HepG2 (cell line): ENCODE results near the gene NPAS2. TPM values are rescaled to one million over a fixed set of nuclear protein-coding genes. Genes with fewer than 3 reads are reported as not detected.

ENCODE experiments used
- ATAC-seq: fragments of 200-7000 bp; cut with Tn5 transposase; 3 replicates; pipeline ENCODE4 v1.9.1; 2020; ENCODE audit warnings: mild to moderate bottlenecking, moderate library complexity
- BruUV-seq: library from RNA; stranded (reverse); fragments of 400-500 nt; replicated peaks from 2 replicates; lab custom pipeline; 2021; lab: Mats Ljungman, UMichigan
- CTCF ChIA-PET: fragments of 300-600 bp; formaldehyde crosslinking; extraction: SDS; loops from one replicate; lab custom pipeline; 2021; ENCODE audit warnings: low total read pairs, inconsistent platforms, low intra/inter-chr PET ratio; lab: Yijun Ruan, JAX
- POLR2A ChIA-PET: fragments of 350-600 bp; sonication (Branson Sonifier 250); formaldehyde crosslinking; loops from one replicate; lab custom pipeline; 2020; ENCODE audit warnings: antibody characterized with exemption, inconsistent platforms; lab: Yijun Ruan, JAX
- DNase-seq: peaks from one replicate; pipeline ENCODE4 v3.0.0-alpha.2; 2015; ENCODE audit warnings: low spot score
- FAIRE-seq: peaks from 3 replicates; lab custom pipeline; 2011; peaks lifted over from hg19 to GRCh38; lab: Jason Lieb, UNC
- H2AFZ ChIP-seq: one replicate; pipeline ENCODE4 v1.6.1; 2011; ENCODE audit warnings: low read length, inconsistent platforms
- H3K27ac ChIP-seq: fragments of 300-600 bp; 3 replicates; pipeline ENCODE4 v1.8.0; 2011; ENCODE audit warnings: mixed run types, mild to moderate bottlenecking, mixed read lengths, low read length, inconsistent platforms; ENCODE audit not compliant: insufficient read depth; ENCODE audit errors: extremely low read length
- H3K27me3 ChIP-seq, 2 experiments: fragments of 200-600 bp in 1 of 2; 2 replicates in 1 of 2; 3 replicates in 1 of 2; pipeline versions ENCODE4 v1.6.0 to v1.8.0; 2011; ENCODE audit warnings: low read length in 2 of 2, mild to moderate bottlenecking in 2 of 2, moderate library complexity in 2 of 2, inconsistent platforms in 1 of 2; ENCODE audit not compliant: insufficient read depth in 2 of 2, control insufficient read depth in 1 of 2
- H3K36me3 ChIP-seq, 2 experiments: fragments of 200-600 bp in 1 of 2; replicated peaks in 1 of 2; 2 replicates in 1 of 2; 3 replicates in 1 of 2; pipeline versions ENCODE4 v1.5.1 to v1.8.0; 2011; ENCODE audit warnings: low read length in 2 of 2, inconsistent platforms in 1 of 2; ENCODE audit not compliant: insufficient read depth in 2 of 2, control insufficient read depth in 1 of 2
- H3K4me1 ChIP-seq: 2 replicates; pipeline ENCODE4 v1.5.1; 2012; ENCODE audit warnings: low read length, inconsistent platforms; ENCODE audit not compliant: insufficient read depth
- H3K4me2 ChIP-seq: 2 replicates; pipeline ENCODE4 v1.6.0; 2011; ENCODE audit warnings: low read depth, low read length, inconsistent platforms
- H3K4me3 ChIP-seq, 3 experiments: fragments of 200-600 bp in 1 of 3; sonication (generic), shearing (Covaris generic) in 1 of 3; replicated peaks in 1 of 3; 2 replicates each; pipeline ENCODE4 v1.5.1; 2011 to 2016; ENCODE audit warnings: low read length in 3 of 3, inconsistent platforms in 2 of 3, low read depth in 2 of 3, mild to moderate bottlenecking in 2 of 3, control low read depth in 1 of 3, mixed read lengths in 1 of 3; ENCODE audit not compliant: insufficient read depth in 1 of 3
- H3K79me2 ChIP-seq: one replicate; pipeline ENCODE4 v1.6.1; 2011; ENCODE audit warnings: low read length, inconsistent platforms; ENCODE audit not compliant: insufficient read depth
- H3K9ac ChIP-seq: 2 replicates; pipeline ENCODE4 v1.6.0; 2011; ENCODE audit warnings: mild to moderate bottlenecking, low read depth, low read length, inconsistent platforms; ENCODE audit not compliant: insufficient read depth
- H3K9me3 ChIP-seq: 2 replicates; pipeline ENCODE4 v1.5.1; 2012; ENCODE audit warnings: mild to moderate bottlenecking, low read length
- H4K20me1 ChIP-seq: 2 replicates; pipeline ENCODE4 v1.6.0; 2011; ENCODE audit warnings: inconsistent platforms, mild to moderate bottlenecking, low read length, moderate library complexity; ENCODE audit not compliant: insufficient read depth
- AGO2 ChIP-seq: fragments of 200-400 bp; formaldehyde crosslinking; optimal IDR thresholded peaks from 2 replicates; pipeline ENCODE3; 2017; ENCODE audit warnings: mild to moderate bottlenecking, low read depth, low read length, moderate library complexity
- EZH2 ChIP-seq: conservative IDR thresholded peaks from 2 replicates; pipeline ENCODE4 v1.6.1; 2012; ENCODE audit warnings: mild to moderate bottlenecking, low read depth, low read length, moderate library complexity
- ONECUT2 ChIP-seq: sonication (generic); formaldehyde crosslinking; IDR thresholded peaks from 2 replicates; pipeline ENCODE4 v1.4.0; 2020; ENCODE audit warnings: missing genetic modification reagents
- RBM22 ChIP-seq: fragments of 200-400 bp; formaldehyde crosslinking; optimal IDR thresholded peaks from 2 replicates; pipeline ENCODE3; 2017; ENCODE audit warnings: mild to moderate bottlenecking, low read length, moderate library complexity
- SAFB2 ChIP-seq: sonication (generic); formaldehyde crosslinking; IDR thresholded peaks from 2 replicates; pipeline ENCODE4 v1.5.1; 2020; ENCODE audit warnings: missing genetic modification reagents, low read depth, mild to moderate bottlenecking, borderline replicate concordance
- TIGD3 ChIP-seq: sonication (generic); formaldehyde crosslinking; IDR thresholded peaks from 2 replicates; pipeline ENCODE4 v1.5.1; 2020; ENCODE audit warnings: mild to moderate bottlenecking, missing genetic modification reagents, borderline replicate concordance
- ZBTB7B ChIP-seq: sonication (generic); formaldehyde crosslinking; IDR thresholded peaks from 2 replicates; pipeline ENCODE4 v1.4.0; 2020; ENCODE audit warnings: missing genetic modification reagents
- ZNF17 ChIP-seq: sonication (generic); formaldehyde crosslinking; IDR thresholded peaks from 2 replicates; pipeline ENCODE4 v1.5.0; 2020; ENCODE audit warnings: mild to moderate bottlenecking, missing genetic modification reagents
- ZNF264 ChIP-seq: sonication (generic); formaldehyde crosslinking; IDR thresholded peaks from 2 replicates; pipeline ENCODE4 v1.4.0; 2020; ENCODE audit warnings: missing genetic modification reagents
- ZNF569 ChIP-seq: sonication (generic); formaldehyde crosslinking; IDR thresholded peaks from 2 replicates; pipeline ENCODE4 v1.5.0; 2020; ENCODE audit warnings: mild to moderate bottlenecking, missing genetic modification reagents, moderate library complexity, borderline replicate concordance
- ZNF672 ChIP-seq: sonication (generic); formaldehyde crosslinking; IDR thresholded peaks from 2 replicates; pipeline ENCODE4 v1.8.1; 2022; ENCODE audit warnings: missing genetic modification reagents
- ZSCAN20 ChIP-seq: sonication (generic); formaldehyde crosslinking; IDR thresholded peaks from 2 replicates; pipeline ENCODE4 v1.4.0; 2020; ENCODE audit warnings: missing genetic modification reagents, mild to moderate bottlenecking, borderline replicate concordance
- WGBS: methylation state at CpG from one replicate; pipeline ENCODE4 v1.1.6; 2017; ENCODE audit warnings: low lambda C conversion rate; 5-methylcytosine and 5-hydroxymethylcytosine counted together
- in situ Hi-C: cut with HindIII; loops from 2 replicates; pipeline ENCODE4 v1.10.0; 2017; ENCODE audit warnings: low pct_unique_long_range_greater_than_20kb; ENCODE audit not compliant: extremely low pct_ligation_motif_present
- intact Hi-C: fragments of 100-400 bp; cut with micrococcal nuclease; formaldehyde crosslinking; loops from one replicate; pipeline ENCODE4 v1.10.0; 2022; ENCODE audit not compliant: unreplicated experiment
- polyA plus RNA-seq, 8 experiments: library from polyadenylated mRNA; depleted of rRNA in 3 of 8; stranded (reverse) in 7 of 8; unstranded in 1 of 8; fragments of >200 nt; fragmentation: Illumina TruSeq in 4 of 8; extraction: Trizol in 4 of 8; gene quantifications; 2 replicates each; pipeline versions ENCODE4 v1.2.1 to v1.2.3, GENCODE V29; 2011 to 2016; ENCODE audit warnings: low read depth in 4 of 8, missing spikeins in 1 of 8, mixed read lengths in 1 of 8; ENCODE audit not compliant: insufficient read depth in 1 of 8
- total RNA-seq, 5 experiments: library from RNA; depleted of rRNA; stranded (reverse); fragments of >200 nt; fragmentation: Illumina TruSeq; extraction: Trizol; gene quantifications; 2 replicates each; pipeline ENCODE4 v1.2.3, GENCODE V29; 2016; ENCODE audit warnings: low read depth in 1 of 5
- TF ChIP-seq, protein P1 (sequence below): IDR thresholded peaks from 2 replicates; pipeline ENCODE4 v1.6.1; 2016; ENCODE audit warnings: missing compliant biosample characterization, missing genetic modification reagents, borderline replicate concordance

Gene NPAS2
- total and polyA plus RNA-seq, 2 of the 13 experiments (the other 11 are each of a cell fraction or from before 2014, with no cell fraction given) = 14.8 to 37.5 TPM

- Histone ChIP-seq H3K4me2 (no peak overlapping the region), H3K9ac (no peak overlapping the region), H3K4me3 (no peak overlapping the region), H3K4me1 (no peaks in the 10 kb centered on the region), H4K20me1 (no peaks in the 10 kb centered on the region), H3K27me3 (no peaks in the 10 kb centered on the region), H2AFZ (no peak overlapping the region), H3K27ac (no peak overlapping the region), H3K9me3 (no peaks in the 10 kb centered on the region), H3K36me3 (peaks cover 27 to 82% of the 10 kb centered on the region in 2 experiments), H3K79me2 (no peaks in the 10 kb centered on the region)
- no peak for ATAC-seq
- no peak for DNase-seq
- POLR2A ChIA-PET = no interaction called here
- FAIRE-seq = no peak
- intact Hi-C loops = no loop called here
- in situ Hi-C loops = no loop called here
- WGBS = 97% methylated on average over 10 of the region's 10 CpGs
- CTCF ChIA-PET = no interaction called here
- BruUV-seq = no TSS peak
- TF ChIP-seq ZNF17 (CRISPR knock-in tag) (no peak), RBM22 (peak; percentile 12), ZNF569 (CRISPR knock-in tag) (no peak), ZNF672 (CRISPR knock-in tag) (no peak), ZBTB7B (CRISPR knock-in tag) (no peak)
Observed at GRCh38 chr2:100941646-100942240, 121.8 kb downstream of the NPAS2 start.

- intact Hi-C loops (no loop called here), in situ Hi-C loops (no loop called here)
- Histone ChIP-seq H3K4me2 (no peak overlapping the region), H3K27me3 (no peaks in the 10 kb centered on the region), H3K27ac (no peak overlapping the region), H4K20me1 (no peaks in the 10 kb centered on the region), H3K4me3 (no peak overlapping the region), H3K36me3 (peaks cover 22 to 76% of the 10 kb centered on the region in 2 experiments), H3K79me2 (no peaks in the 10 kb centered on the region), H3K4me1 (no peaks in the 10 kb centered on the region), H3K9ac (no peak overlapping the region), H3K9me3 (no peaks in the 10 kb centered on the region), H2AFZ (no peak overlapping the region)
- ChIA-PET CTCF (no interaction called here), POLR2A (no interaction called here)
- DNase-seq = no peak
- no peak for ATAC-seq
- no peak for FAIRE-seq
- no TSS peak for BruUV-seq
- TF ChIP-seq AGO2 (peak; percentile 24), TIGD3 (CRISPR knock-in tag) (no peak), ZBTB7B (CRISPR knock-in tag) (no peak), ZNF264 (CRISPR knock-in tag) (no peak), ONECUT2 (CRISPR knock-in tag) (no peak), ZSCAN20 (CRISPR knock-in tag) (no peak), EZH2 (no peak), SAFB2 (CRISPR knock-in tag) (no peak)
- TF ChIP-seq, protein P1, sequence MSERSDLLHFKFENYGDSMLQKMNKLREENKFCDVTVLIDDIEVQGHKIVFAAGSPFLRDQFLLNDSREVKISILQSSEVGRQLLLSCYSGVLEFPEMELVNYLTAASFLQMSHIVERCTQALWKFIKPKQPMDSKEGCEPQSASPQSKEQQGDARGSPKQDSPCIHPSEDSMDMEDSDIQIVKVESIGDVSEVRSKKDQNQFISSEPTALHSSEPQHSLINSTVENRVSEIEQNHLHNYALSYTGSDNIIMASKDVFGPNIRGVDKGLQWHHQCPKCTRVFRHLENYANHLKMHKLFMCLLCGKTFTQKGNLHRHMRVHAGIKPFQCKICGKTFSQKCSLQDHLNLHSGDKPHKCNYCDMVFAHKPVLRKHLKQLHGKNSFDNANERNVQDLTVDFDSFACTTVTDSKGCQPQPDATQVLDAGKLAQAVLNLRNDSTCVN (CRISPR knock-in tag) = no peak
- WGBS = 95% methylated on average over 19 of the region's 19 CpGs
Observed at GRCh38 chr2:100944617-100945432, 124.9 kb downstream of the NPAS2 start.
